ENCODE results near the gene CSRP2.

CSRP2 gene

GRCh38 chr12:76878899-76879709 lies at the start of gene CSRP2:
CSRP2 (minus strand) TSS chr12:76879019; CDS start chr12:76866260, 12,759 bp downstream.
- TF ChIP-seq ZNF274 (IDR thresholded peaks at IDR 0.05; ENCODE audit: low read depth, low read length), result no peak
- H3K4me3 ChIP-seq (ENCODE audit: low read length), result peak within 1 kb of the TSS; percentile 79

- no peak for TF ChIP-seq ZNF274 (IDR thresholded peaks at IDR 0.05; ENCODE audit: low read depth, low read length)
- H3K4me3 ChIP-seq (ENCODE audit: low read length), result no peak overlapping the region
Measured at GRCh38 chr12:76927170-76927784, 48.5 kb upstream of the CSRP2 start.

GRCh38 chr12:76925135-76925534 lies 46.3 kb upstream of the CSRP2 start:
- TF ChIP-seq ZNF274 (IDR thresholded peaks at IDR 0.05; ENCODE audit: low read depth, low read length), result no peak
- no peak overlapping the region for H3K4me3 ChIP-seq (ENCODE audit: low read length)

- no peak for TF ChIP-seq ZNF274 (IDR thresholded peaks at IDR 0.05; ENCODE audit: low read depth, low read length)
- H3K4me3 ChIP-seq (ENCODE audit: low read length), result no peak overlapping the region
Measured at GRCh38 chr12:76922866-76923265, 44.0 kb upstream of the CSRP2 start.

GRCh38 chr12:76921891-76922664 lies 43.3 kb upstream of the CSRP2 start:
- H3K4me3 ChIP-seq (ENCODE audit: low read length), result no peak overlapping the region
- TF ChIP-seq ZNF274 (IDR thresholded peaks at IDR 0.05; ENCODE audit: low read depth, low read length), result no peak

- no peak overlapping the region for H3K4me3 ChIP-seq (ENCODE audit: low read length)
Measured at GRCh38 chr12:76921100-76921471, 42.3 kb upstream of the CSRP2 start.

GRCh38 chr12:76920172-76921099 lies 41.6 kb upstream of the CSRP2 start:
- TF ChIP-seq ZNF274 (IDR thresholded peaks at IDR 0.05; ENCODE audit: low read depth, low read length), result no peak

More at GRCh38 chr12:76921100-76921471, 42.3 kb upstream of the CSRP2 start:
- TF ChIP-seq ZNF274 (IDR thresholded peaks at IDR 0.05; ENCODE audit: low read depth, low read length), result no peak

GRCh38 chr12:76919383-76920171 lies 40.8 kb upstream of the CSRP2 start:
- no peak overlapping the region; the same call in 1 of the 2 replicates for H3K4me3 ChIP-seq (ENCODE audit: low read length)

More at GRCh38 chr12:76920172-76921099, 41.6 kb upstream of the CSRP2 start:
- no peak overlapping the region; the same call in 1 of the 2 replicates for H3K4me3 ChIP-seq (ENCODE audit: low read length)

GRCh38 chr12:76916170-76916540 lies 37.3 kb upstream of the CSRP2 start:
- TF ChIP-seq ZNF274 (IDR thresholded peaks at IDR 0.05; ENCODE audit: low read depth, low read length), result no peak
- H3K4me3 ChIP-seq (ENCODE audit: low read length), result no peak overlapping the region

More at GRCh38 chr12:76919383-76920171, 40.8 kb upstream of the CSRP2 start:
- TF ChIP-seq ZNF274 (IDR thresholded peaks at IDR 0.05; ENCODE audit: low read depth, low read length), result no peak

GRCh38 chr12:76915361-76916169 lies 36.7 kb upstream of the CSRP2 start:
- H3K4me3 ChIP-seq (ENCODE audit: low read length), result no peak overlapping the region

GRCh38 chr12:76914102-76914859 lies 35.5 kb upstream of the CSRP2 start:
- no peak overlapping the region for H3K4me3 ChIP-seq (ENCODE audit: low read length)
- TF ChIP-seq ZNF274 (IDR thresholded peaks at IDR 0.05; ENCODE audit: low read depth, low read length), result no peak

More at GRCh38 chr12:76915361-76916169, 36.7 kb upstream of the CSRP2 start:
- TF ChIP-seq ZNF274 (IDR thresholded peaks at IDR 0.05; ENCODE audit: low read depth, low read length), result no peak
